ENCODE results near the gene CMTM4.

CMTM4 gene

GRCh38 chr16:66616592-66616991 lies 80.0 kb downstream of the CMTM4 start:
- TF ChIP-seq CTCF (conservative IDR thresholded peaks at IDR 0.05; ENCODE audit: low read length) (no peak), EZH2phosphoT487 (IDR thresholded peaks at IDR 0.05; ENCODE audit: borderline replicate concordance) (no peak)
- no peak overlapping the region for H3K4me2 ChIP-seq (ENCODE audit: low read depth, low read length, poor library complexity, severe bottlenecking)
- no peaks in the 10 kb centered on the region for H3K79me2 ChIP-seq (ENCODE audit: insufficient read depth, low read length)
- no peaks in the 10 kb centered on the region for H3K27me3 ChIP-seq (ENCODE audit: insufficient read depth, low read length, poor library complexity, severe bottlenecking)
- H2AFZ ChIP-seq (ENCODE audit: low read length): no peak overlapping the region
- peaks cover 2% of the 10 kb centered on the region for H3K4me1 ChIP-seq (ENCODE audit: insufficient read depth, low read length, poor library complexity, severe bottlenecking)
- H3K9ac ChIP-seq (ENCODE audit: low read depth, low read length, poor library complexity, severe bottlenecking): no peak overlapping the region
- no peaks in the 10 kb centered on the region for H3F3A ChIP-seq (ENCODE audit: low read depth)
- no peaks in the 10 kb centered on the region for H3K9me2 ChIP-seq (replicated peaks; ENCODE audit: low read depth, low read length)
- peaks cover 29% of the 10 kb centered on the region; the same call in 1 of the 2 replicates for H3K36me3 ChIP-seq (ENCODE audit: insufficient read depth, low read length)
- H4K20me1 ChIP-seq (ENCODE audit: insufficient read depth, low read length, poor library complexity, severe bottlenecking): no peaks in the 10 kb centered on the region
- no peaks in the 10 kb centered on the region for H3K9me3 ChIP-seq (ENCODE audit: insufficient read depth, low read depth, low read length)
- no peak overlapping the region for H3K4me3 ChIP-seq (ENCODE audit: low read length, poor library complexity, severe bottlenecking)

- no peaks in the 10 kb centered on the region for H4K20me1 ChIP-seq (ENCODE audit: insufficient read depth, low read length, poor library complexity, severe bottlenecking)
- no peak overlapping the region for H3K9ac ChIP-seq (ENCODE audit: low read depth, low read length, poor library complexity, severe bottlenecking)
- H3K27me3 ChIP-seq (ENCODE audit: insufficient read depth, low read length, poor library complexity, severe bottlenecking): no peaks in the 10 kb centered on the region
- no peaks in the 10 kb centered on the region for H3F3A ChIP-seq (ENCODE audit: low read depth)
- H2AFZ ChIP-seq (ENCODE audit: low read length): no peak overlapping the region
- H3K9me3 ChIP-seq (ENCODE audit: insufficient read depth, low read depth, low read length): no peaks in the 10 kb centered on the region
- TF ChIP-seq CTCF (conservative IDR thresholded peaks at IDR 0.05; ENCODE audit: low read length) (no peak), EZH2phosphoT487 (IDR thresholded peaks at IDR 0.05; ENCODE audit: borderline replicate concordance) (no peak)
- no peaks in the 10 kb centered on the region for H3K79me2 ChIP-seq (ENCODE audit: insufficient read depth, low read length)
- H3K4me2 ChIP-seq (ENCODE audit: low read depth, low read length, poor library complexity, severe bottlenecking): no peak overlapping the region
- no peaks in the 10 kb centered on the region for H3K9me2 ChIP-seq (replicated peaks; ENCODE audit: low read depth, low read length)
- no peak overlapping the region for H3K4me3 ChIP-seq (ENCODE audit: low read length, poor library complexity, severe bottlenecking)
- H3K36me3 ChIP-seq (ENCODE audit: insufficient read depth, low read length): peaks cover 34% of the 10 kb centered on the region; the same call in 1 of the 2 replicates
- H3K4me1 ChIP-seq (ENCODE audit: insufficient read depth, low read length, poor library complexity, severe bottlenecking): peaks cover 2% of the 10 kb centered on the region
Observed at GRCh38 chr16:66616169-66616568, 80.4 kb downstream of the CMTM4 start.

- TF ChIP-seq CTCF (conservative IDR thresholded peaks at IDR 0.05; ENCODE audit: low read length) (no peak), EZH2phosphoT487 (IDR thresholded peaks at IDR 0.05; ENCODE audit: borderline replicate concordance) (no peak)
- Histone ChIP-seq H3K4me2 (ENCODE audit: low read depth, low read length, poor library complexity, severe bottlenecking) (no peak overlapping the region), H2AFZ (ENCODE audit: low read length) (no peak overlapping the region), H3K79me2 (ENCODE audit: insufficient read depth, low read length) (peaks cover 14% of the 10 kb centered on the region; the same call in 1 of the 2 replicates), H3K4me1 (ENCODE audit: insufficient read depth, low read length, poor library complexity, severe bottlenecking) (peaks cover 7% of the 10 kb centered on the region), H3K9me3 (ENCODE audit: insufficient read depth, low read depth, low read length) (no peaks in the 10 kb centered on the region), H3K27me3 (ENCODE audit: insufficient read depth, low read length, poor library complexity, severe bottlenecking) (no peaks in the 10 kb centered on the region), H3K9ac (ENCODE audit: low read depth, low read length, poor library complexity, severe bottlenecking) (no peak overlapping the region), H3K36me3 (ENCODE audit: insufficient read depth, low read length) (peaks cover 52% of the 10 kb centered on the region; the same call in 1 of the 2 replicates), H3K4me3 (ENCODE audit: low read length, poor library complexity, severe bottlenecking) (no peak overlapping the region), H4K20me1 (ENCODE audit: insufficient read depth, low read length, poor library complexity, severe bottlenecking) (peaks cover 12% of the 10 kb centered on the region), H3K9me2 (replicated peaks; ENCODE audit: low read depth, low read length) (no peaks in the 10 kb centered on the region), H3F3A (ENCODE audit: low read depth) (no peaks in the 10 kb centered on the region)
Observed at GRCh38 chr16:66614161-66614802, 82.3 kb downstream of the CMTM4 start.
